HCT116 (cell line): Measurements from ENCODE around the gene DHX34. TPM values are rescaled to one million over a fixed set of nuclear protein-coding genes. Genes with fewer than 3 reads are reported as not detected.

Source experiments
- ATAC-seq: fragments of 200-7000 bp; cut with Tn5 transposase; 2 replicates; pipeline ENCODE4 v1.9.1; 2020; ENCODE audit warnings: mild to moderate bottlenecking, moderate library complexity
- BruUV-seq: library from RNA; stranded (reverse); fragments of 400-500 nt; replicated peaks from 2 replicates; lab custom pipeline; 2021; lab: Mats Ljungman, UMichigan
- CTCF ChIA-PET: fragments of 300-600 bp; sonication (Branson Sonifier 250); formaldehyde crosslinking; loops from one replicate; lab custom pipeline; 2021; ENCODE audit warnings: antibody characterized with exemption; lab: Charles Lee
- POLR2A ChIA-PET: fragments of 300-600, 350-600 bp; sonication (Branson Sonifier 250); formaldehyde crosslinking; loops from one replicate; lab custom pipeline; 2021; ENCODE audit warnings: antibody characterized with exemption; lab: Charles Lee
- RAD21 ChIA-PET, 2 experiments: fragments of 300-600 bp; sonication (Branson Sonifier 250); formaldehyde crosslinking; loops; one replicate each; lab custom pipeline; 2023; ENCODE audit warnings: low total read pairs in 2 of 2; ENCODE audit not compliant: uncharacterized antibody in 2 of 2, unreplicated experiment in 2 of 2, low non-redundant PET in 1 of 2; lab: Charles Lee
- DNase-seq: peaks from one replicate; pipeline ENCODE4 v3.0.0-alpha.2; 2010; ENCODE audit warnings: low read depth, low spot score
- H2AFZ ChIP-seq: fragments of 200-600 bp; shearing (Covaris generic), sonication (generic); 2 replicates; pipeline ENCODE4 v1.6.1; 2017; ENCODE audit warnings: low read depth, mixed run types, mixed read lengths, antibody characterized with exemption, low read length; ENCODE audit not compliant: poor library complexity, severe bottlenecking
- H3K27ac ChIP-seq: 2 replicates; pipeline ENCODE4 v1.5.1; 2012; ENCODE audit warnings: low read depth, low read length
- H3K27me3 ChIP-seq: fragments of 200-600 bp; sonication (generic); 2 replicates; pipeline ENCODE4 v1.6.1; 2016; ENCODE audit warnings: mixed run types, low read length, mixed read lengths; ENCODE audit not compliant: insufficient read depth
- H3K36me3 ChIP-seq, 2 experiments: fragments of 200-500 bp in 1 of 2; fragments of 200-600 bp in 1 of 2; sonication (Bioruptor generic) in 1 of 2; sonication (generic) in 1 of 2; 2 replicates each; pipeline versions ENCODE4 v1.5.1 to v1.6.1; 2014 to 2016; ENCODE audit warnings: low read length in 2 of 2, inconsistent platforms in 1 of 2, mixed read lengths in 1 of 2, mixed run types in 1 of 2; ENCODE audit not compliant: insufficient read depth in 2 of 2, control insufficient read depth in 1 of 2
- H3K4me1 ChIP-seq, 2 experiments: fragments of 200-600 bp in 1 of 2; sonication (generic) in 1 of 2; 2 replicates each; pipeline versions ENCODE4 v1.5.1 to v1.6.1; 2012 to 2017; ENCODE audit warnings: low read length in 2 of 2, inconsistent platforms in 1 of 2, mild to moderate bottlenecking in 1 of 2, mixed read lengths in 1 of 2, mixed run types in 1 of 2, moderate library complexity in 1 of 2; ENCODE audit not compliant: insufficient read depth in 2 of 2, control insufficient read depth in 1 of 2
- H3K4me2 ChIP-seq: fragments of 200-600 bp; sonication (generic); 2 replicates; pipeline ENCODE4 v1.6.1; 2017; ENCODE audit warnings: mixed run types, low read length, mixed read lengths
- H3K4me3 ChIP-seq, 2 experiments: fragments of 200-600 bp in 1 of 2; sonication (generic) in 1 of 2; replicated peaks in 1 of 2; 2 replicates each; pipeline ENCODE4 v1.5.1; 2011 to 2016; ENCODE audit warnings: low read length in 2 of 2, control low read depth in 1 of 2, low read depth in 1 of 2, mild to moderate bottlenecking in 1 of 2, mixed read lengths in 1 of 2, mixed run types in 1 of 2
- H3K79me2 ChIP-seq: fragments of 200-600 bp; sonication (generic); 2 replicates; pipeline ENCODE4 v1.6.1; 2017; ENCODE audit warnings: mild to moderate bottlenecking, mixed run types, low read length, moderate library complexity, mixed read lengths; ENCODE audit not compliant: insufficient read depth
- H3K9ac ChIP-seq: fragments of 200-600 bp; sonication (generic); 2 replicates; pipeline ENCODE4 v1.6.1; 2016; ENCODE audit warnings: low read length, mixed read lengths
- H3K9me2 ChIP-seq: fragments of 200-600 bp; sonication (generic), shearing (Covaris generic); 2 replicates; pipeline ENCODE4 v1.6.1; 2017; ENCODE audit warnings: mixed run types, mild to moderate bottlenecking, moderate library complexity; ENCODE audit not compliant: insufficient read depth
- H3K9me3 ChIP-seq, 2 experiments: fragments of 200-500 bp in 1 of 2; fragments of 200-600 bp in 1 of 2; sonication (Bioruptor generic) in 1 of 2; sonication (generic) in 1 of 2; 2 replicates each; pipeline ENCODE4 v1.6.1; 2014 to 2017; ENCODE audit warnings: low read length in 2 of 2, mixed read lengths in 2 of 2, inconsistent platforms in 1 of 2, low read depth in 1 of 2, mild to moderate bottlenecking in 1 of 2, mixed run types in 1 of 2, moderate library complexity in 1 of 2; ENCODE audit not compliant: control insufficient read depth in 1 of 2, insufficient read depth in 1 of 2
- H4K20me1 ChIP-seq: fragments of 200-600 bp; sonication (generic), shearing (Covaris generic); 2 replicates; pipeline ENCODE4 v1.6.1; 2017; ENCODE audit warnings: mixed run types, mild to moderate bottlenecking, moderate library complexity; ENCODE audit not compliant: insufficient read depth
- CBX3 ChIP-seq: IDR thresholded peaks from 2 replicates; pipeline ENCODE4 v1.6.1; 2012; ENCODE audit warnings: low read depth
- EGR1 ChIP-seq: IDR thresholded peaks from 2 replicates; pipeline ENCODE4 v1.6.1; 2012; ENCODE audit warnings: low read depth
- EZH2phosphoT487 ChIP-seq: fragments of 200-600 bp; IDR thresholded peaks from 2 replicates; pipeline ENCODE4 v1.6.1; 2018; ENCODE audit warnings: antibody characterized with exemption, borderline replicate concordance
- JUND ChIP-seq: IDR thresholded peaks from 2 replicates; pipeline ENCODE4 v1.6.1; 2012
- POLR2A ChIP-seq: IDR thresholded peaks from 2 replicates; pipeline ENCODE4 v1.7.0; 2011; ENCODE audit warnings: borderline replicate concordance; ENCODE audit not compliant: insufficient read depth, insufficient read length; ENCODE audit errors: extremely low read depth
- RAD21 ChIP-seq: IDR thresholded peaks from 2 replicates; pipeline ENCODE4 v1.6.1; 2012; ENCODE audit warnings: low read depth, mild to moderate bottlenecking
- SIN3A ChIP-seq: IDR thresholded peaks from 2 replicates; pipeline ENCODE4 v1.6.1; 2012; ENCODE audit warnings: low read depth
- SP1 ChIP-seq: IDR thresholded peaks from 2 replicates; pipeline ENCODE4 v1.6.1; 2012; ENCODE audit warnings: low read depth
- ZNF274 ChIP-seq: fragments of 200-500 bp; sonication (Bioruptor generic); IDR thresholded peaks from 2 replicates; pipeline ENCODE4 v1.6.1; 2014; ENCODE audit warnings: mild to moderate bottlenecking, low read depth, low read length, inconsistent platforms
- intact Hi-C: fragments of 100-400 bp; cut with micrococcal nuclease; formaldehyde crosslinking; loops from 2 replicates; pipeline ENCODE4 v1.10.0; 2022
- total RNA-seq: library from RNA; stranded (reverse); gene quantifications from one replicate; pipeline ENCODE4 v1.2.1, GENCODE V29; 2021; ENCODE audit not compliant: unreplicated experiment
- TF ChIP-seq, protein P1 (sequence below): IDR thresholded peaks from 2 replicates; pipeline ENCODE4 v1.6.1; 2012
- TF ChIP-seq, protein P2 (sequence below), 3 experiments: fragments of 200-600 bp in 1 of 3; sonication (generic) in 1 of 3; IDR thresholded peaks in 2 of 3; conservative IDR thresholded peaks in 1 of 3; 2 replicates each; pipeline ENCODE4 v1.5.1; 2012 to 2017; ENCODE audit warnings: low read depth in 2 of 3, low read length in 2 of 3, antibody characterized with exemption in 1 of 3, borderline replicate concordance in 1 of 3, control low read depth in 1 of 3, mild to moderate bottlenecking in 1 of 3, mixed read lengths in 1 of 3, mixed run types in 1 of 3, moderate library complexity in 1 of 3; ENCODE audit not compliant: insufficient read depth in 1 of 3

DHX34 gene
- total RNA-seq, 1 experiment from 2014 or later, result 30.5 TPM

DNA sequence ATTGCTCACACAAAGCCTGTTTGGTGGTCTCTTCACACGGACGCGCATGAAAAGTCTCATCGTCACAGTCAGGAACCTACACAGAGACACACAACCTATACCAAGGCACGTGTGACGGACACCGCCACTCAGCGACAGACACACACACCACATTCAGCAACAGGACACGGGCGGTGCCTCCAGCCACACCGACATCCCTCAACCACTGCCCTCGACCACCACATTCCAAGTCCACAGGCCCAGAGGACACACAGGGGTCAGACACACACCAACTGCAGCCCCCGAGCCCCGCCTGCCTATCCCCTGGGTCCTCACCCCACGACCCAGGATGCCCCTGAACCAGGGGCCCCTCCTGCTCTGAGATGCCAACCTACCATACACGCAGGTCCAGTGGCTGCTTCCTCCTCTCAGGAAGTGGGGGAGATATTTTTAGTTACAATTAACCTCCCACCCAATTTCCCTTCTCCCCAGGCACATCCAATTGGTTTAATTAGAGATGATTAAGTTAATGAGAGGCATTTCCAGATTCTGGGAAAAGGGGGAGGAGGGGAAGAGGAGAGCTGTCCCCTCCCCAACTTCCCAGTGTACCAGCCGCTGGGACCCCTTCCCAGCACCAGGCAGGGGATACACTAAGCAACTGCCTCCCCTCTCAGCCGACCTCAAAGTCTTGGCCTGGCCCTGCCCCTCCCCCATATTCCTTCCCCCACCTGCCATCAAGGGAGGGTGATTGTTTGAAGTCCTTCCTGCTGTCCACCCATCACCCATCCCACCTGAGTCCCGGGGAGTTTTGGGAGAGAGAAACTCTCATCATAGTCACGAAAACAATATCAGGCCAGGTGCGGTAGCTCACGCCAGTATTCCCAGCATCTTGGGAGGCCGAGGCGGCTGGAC, 49.8 kb downstream of the DHX34 start:
- H3K27ac ChIP-seq, result no peak overlapping the region
- H2AFZ ChIP-seq, result no peak overlapping the region
- no peaks in the 10 kb centered on the region for H3K9me2 ChIP-seq
- H4K20me1 ChIP-seq, result no peaks in the 10 kb centered on the region
- H3K27me3 ChIP-seq, result no peaks in the 10 kb centered on the region
- POLR2A ChIA-PET, result no interaction called here
- no peaks in the 10 kb centered on the region for H3K9me3 ChIP-seq
- no peaks in the 10 kb centered on the region for H3K36me3 ChIP-seq
- H3K4me2 ChIP-seq, result no peak overlapping the region
- no peak for ATAC-seq
- RAD21 ChIA-PET, result no interaction called here
- no TSS peak for BruUV-seq
- no peaks in the 10 kb centered on the region for H3K79me2 ChIP-seq
- intact Hi-C loops, result no loop called here
- TF ChIP-seq, protein P1, sequence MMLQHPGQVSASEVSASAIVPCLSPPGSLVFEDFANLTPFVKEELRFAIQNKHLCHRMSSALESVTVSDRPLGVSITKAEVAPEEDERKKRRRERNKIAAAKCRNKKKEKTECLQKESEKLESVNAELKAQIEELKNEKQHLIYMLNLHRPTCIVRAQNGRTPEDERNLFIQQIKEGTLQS, result no peak
- no peak for TF ChIP-seq EZH2phosphoT487
- no peak for TF ChIP-seq SP1
- TF ChIP-seq POLR2A, result no peak
- no peak for TF ChIP-seq EGR1
- no peak for TF ChIP-seq SIN3A
- TF ChIP-seq JUND, result no peak
- no peak for TF ChIP-seq RAD21
- TF ChIP-seq, protein P2, sequence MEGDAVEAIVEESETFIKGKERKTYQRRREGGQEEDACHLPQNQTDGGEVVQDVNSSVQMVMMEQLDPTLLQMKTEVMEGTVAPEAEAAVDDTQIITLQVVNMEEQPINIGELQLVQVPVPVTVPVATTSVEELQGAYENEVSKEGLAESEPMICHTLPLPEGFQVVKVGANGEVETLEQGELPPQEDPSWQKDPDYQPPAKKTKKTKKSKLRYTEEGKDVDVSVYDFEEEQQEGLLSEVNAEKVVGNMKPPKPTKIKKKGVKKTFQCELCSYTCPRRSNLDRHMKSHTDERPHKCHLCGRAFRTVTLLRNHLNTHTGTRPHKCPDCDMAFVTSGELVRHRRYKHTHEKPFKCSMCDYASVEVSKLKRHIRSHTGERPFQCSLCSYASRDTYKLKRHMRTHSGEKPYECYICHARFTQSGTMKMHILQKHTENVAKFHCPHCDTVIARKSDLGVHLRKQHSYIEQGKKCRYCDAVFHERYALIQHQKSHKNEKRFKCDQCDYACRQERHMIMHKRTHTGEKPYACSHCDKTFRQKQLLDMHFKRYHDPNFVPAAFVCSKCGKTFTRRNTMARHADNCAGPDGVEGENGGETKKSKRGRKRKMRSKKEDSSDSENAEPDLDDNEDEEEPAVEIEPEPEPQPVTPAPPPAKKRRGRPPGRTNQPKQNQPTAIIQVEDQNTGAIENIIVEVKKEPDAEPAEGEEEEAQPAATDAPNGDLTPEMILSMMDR (IDR thresholded peaks at IDR 0.05 in 2 of 3, conservative IDR thresholded peaks at IDR 0.05 in 1 of 3; ENCODE audit: borderline replicate concordance in 1 of 3, insufficient read depth in 1 of 3, low read depth in 2 of 3, low read length in 2 of 3), result no peak
- TF ChIP-seq ZNF274, result no peak
- no peak for TF ChIP-seq CBX3
- TF ChIP-seq, all 23 proteins: peak for 0
- no peak for DNase-seq
- no peak overlapping the region for H3K9ac ChIP-seq
- no peak overlapping the region for H3K4me3 ChIP-seq
- CTCF ChIA-PET, result no interaction called here
- no peaks in the 10 kb centered on the region for H3K4me1 ChIP-seq
